Neuron (in vitro differentiated cells): ENCODE results near the gene TTC16.
"Not testable (repeated sequence)": the region's sequence is repeated elsewhere in the genome, so short reads cannot be mapped to it uniquely, and the experiment has no call there.

Experiments
- H2AFZ ChIP-seq: one replicate; pipeline ENCODE4 v1.6.1; 2013; ENCODE audit warnings: low read depth, mild to moderate bottlenecking, inconsistent platforms, low read length, moderate library complexity
- H3K27me3 ChIP-seq: one replicate; pipeline ENCODE4 v1.6.1; 2013; ENCODE audit warnings: low read length; ENCODE audit not compliant: insufficient read depth
- H3K36me3 ChIP-seq: one replicate; pipeline ENCODE4 v1.6.1; 2013; ENCODE audit warnings: low read length; ENCODE audit not compliant: insufficient read depth
- H3K4me1 ChIP-seq: one replicate; pipeline ENCODE4 v1.6.1; 2013; ENCODE audit warnings: low read length; ENCODE audit not compliant: insufficient read depth
- H3K4me3 ChIP-seq: 2 replicates; pipeline ENCODE4 v1.5.1; 2013; ENCODE audit warnings: mild to moderate bottlenecking, low read length, moderate library complexity
- H3K9me3 ChIP-seq: one replicate; pipeline ENCODE4 v1.6.1; 2013; ENCODE audit warnings: low read length

The TTC16 gene

DNA sequence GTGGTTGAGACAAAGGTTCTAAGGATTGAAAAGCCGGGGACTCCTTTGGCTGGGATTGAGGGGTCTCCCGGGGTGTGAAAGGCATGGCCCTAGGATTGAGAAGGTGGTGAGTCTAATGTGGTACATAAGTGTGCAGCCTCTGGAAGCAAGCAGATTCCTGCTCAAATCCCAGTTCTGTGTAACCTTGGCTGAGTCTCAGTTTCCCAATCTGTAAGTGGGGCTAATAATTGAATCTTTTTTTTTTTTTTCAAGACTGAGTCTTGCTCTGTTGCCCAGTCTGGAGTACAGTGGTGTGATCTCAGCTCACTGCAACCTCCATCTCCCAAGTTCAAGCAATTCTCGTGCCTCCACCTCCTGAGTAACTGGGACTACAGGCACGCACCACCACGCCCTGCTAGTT is 56.7 kb downstream of the TTC16 start:
- Histone ChIP-seq H3K4me1 (peaks cover 19% of the 10 kb centered on the region), H3K36me3 (no peaks in the 10 kb centered on the region), H3K9me3 (no peaks in the 10 kb centered on the region), H2AFZ (no peak overlapping the region), H3K4me3 (no peak overlapping the region), H3K27me3 (peaks cover 3% of the 10 kb centered on the region)

DNA sequence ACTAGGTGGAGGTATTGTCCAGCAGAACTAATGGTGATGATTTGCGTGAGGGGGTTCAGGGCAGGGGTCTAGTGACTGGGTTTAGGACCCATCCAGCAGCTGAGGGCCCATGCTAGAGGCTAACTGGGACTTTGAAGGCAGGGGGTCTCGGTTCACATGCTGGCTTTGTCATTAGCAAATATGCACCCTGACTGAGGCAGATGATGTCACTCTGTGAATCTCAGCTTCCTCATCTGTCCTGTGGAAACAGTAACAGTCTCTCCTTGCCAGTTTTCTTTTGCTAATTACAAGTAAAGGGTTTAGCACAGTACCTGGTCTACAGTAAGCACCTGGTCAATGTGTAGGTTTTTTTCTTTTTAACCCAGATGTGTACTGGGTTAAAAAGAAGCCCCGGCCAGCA is 57.4 kb downstream of the TTC16 start:
- H3K4me1 ChIP-seq = peaks cover 12% of the 10 kb centered on the region
- no peak overlapping the region for H3K4me3 ChIP-seq
- no peaks in the 10 kb centered on the region for H3K36me3 ChIP-seq

DNA sequence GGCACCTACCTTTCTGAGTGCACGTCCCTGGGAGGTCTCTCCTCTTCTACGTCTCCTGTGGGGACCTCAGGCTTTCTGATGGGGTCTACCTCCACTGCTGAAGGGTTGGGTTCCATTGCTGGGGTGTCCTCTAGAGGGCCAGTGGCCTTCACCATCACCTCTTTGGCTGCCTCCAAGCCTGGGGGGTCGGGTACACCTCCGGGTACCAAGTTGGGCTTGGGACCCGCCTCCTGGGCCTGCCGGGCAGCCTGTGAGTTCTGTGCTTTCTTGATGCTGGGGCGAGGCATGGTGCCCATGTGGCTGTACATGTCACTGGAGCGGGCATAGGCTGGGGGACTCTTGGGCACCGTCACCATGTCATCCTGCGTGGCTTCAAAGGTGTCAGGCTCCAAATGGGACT is 58.1 kb downstream of the TTC16 start:
- H3K9me3 ChIP-seq = no peaks in the 10 kb centered on the region
- H2AFZ ChIP-seq = no peak overlapping the region
- H3K36me3 ChIP-seq = no peaks in the 10 kb centered on the region
- no peak overlapping the region for H3K4me3 ChIP-seq
- H3K27me3 ChIP-seq = peaks cover 3% of the 10 kb centered on the region
- peaks cover 10% of the 10 kb centered on the region for H3K4me1 ChIP-seq

More for the DNA sequence above, 57.4 kb downstream of the TTC16 start:
- peaks cover 3% of the 10 kb centered on the region for H3K27me3 ChIP-seq
- no peak overlapping the region for H2AFZ ChIP-seq
- H3K9me3 ChIP-seq = no peaks in the 10 kb centered on the region

DNA sequence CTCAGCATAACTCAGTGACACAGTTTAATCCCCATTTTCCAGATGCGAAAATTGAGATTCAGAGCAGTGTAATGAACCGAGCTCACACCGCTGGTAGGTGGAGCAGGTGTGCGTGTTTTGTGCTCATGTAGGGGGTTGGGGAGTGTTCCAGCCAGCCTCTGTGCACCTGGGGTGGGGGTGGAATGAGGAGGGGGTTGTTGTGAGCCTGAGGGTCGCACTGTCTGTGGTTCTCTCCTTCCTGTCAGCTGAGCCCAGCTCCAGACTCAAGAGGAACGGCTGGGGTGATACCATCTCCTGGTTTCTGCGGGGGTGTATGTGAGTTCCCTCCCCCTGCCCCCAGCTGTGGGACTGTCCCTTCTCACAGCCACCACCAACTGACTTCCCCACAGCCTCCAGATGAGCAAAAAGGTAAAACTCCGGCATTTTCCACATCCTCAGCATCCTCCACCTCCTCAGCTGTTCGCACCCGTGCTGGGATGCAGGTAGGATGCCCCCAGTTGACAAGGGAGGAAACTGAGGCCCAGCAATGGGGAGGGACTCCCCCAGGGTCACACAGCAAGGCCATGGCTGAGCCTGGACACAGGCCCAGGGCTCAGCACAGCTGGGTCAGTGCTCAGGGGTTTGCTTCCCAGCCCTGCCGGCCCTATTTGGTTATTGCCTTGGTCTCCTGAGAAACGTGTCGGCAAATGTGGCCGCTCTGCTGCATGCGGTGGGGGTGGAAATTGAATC is 60.5 kb downstream of the TTC16 start:
- Histone ChIP-seq H2AFZ (no peak overlapping the region), H3K27me3 (no peaks in the 10 kb centered on the region), H3K9me3 (no peaks in the 10 kb centered on the region), H3K4me1 (no peaks in the 10 kb centered on the region), H3K4me3 (no peak overlapping the region), H3K36me3 (no peaks in the 10 kb centered on the region)

DNA sequence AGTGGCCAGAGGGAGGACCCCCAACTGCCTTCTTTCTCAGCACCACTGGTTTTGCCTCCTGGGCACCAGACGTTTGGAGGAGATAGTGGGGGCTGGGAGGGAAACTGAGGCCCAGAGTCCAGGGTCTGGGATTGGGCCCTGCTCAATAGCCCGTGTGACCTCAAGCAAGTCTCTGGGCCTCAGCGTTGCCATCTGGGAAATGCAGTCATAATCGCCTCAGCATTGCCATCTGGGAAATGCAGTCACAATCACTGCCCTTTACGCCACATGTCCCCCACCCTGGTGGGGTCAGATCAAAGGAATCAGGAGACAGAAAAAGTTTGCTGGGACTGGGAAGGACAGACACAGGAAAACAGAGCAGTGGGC is 61.0 kb downstream of the TTC16 start:
- Histone ChIP-seq H3K4me3 (no peak overlapping the region), H3K27me3 (no peaks in the 10 kb centered on the region), H3K36me3 (no peaks in the 10 kb centered on the region), H3K4me1 (no peaks in the 10 kb centered on the region), H2AFZ (no peak overlapping the region), H3K9me3 (no peaks in the 10 kb centered on the region)

DNA sequence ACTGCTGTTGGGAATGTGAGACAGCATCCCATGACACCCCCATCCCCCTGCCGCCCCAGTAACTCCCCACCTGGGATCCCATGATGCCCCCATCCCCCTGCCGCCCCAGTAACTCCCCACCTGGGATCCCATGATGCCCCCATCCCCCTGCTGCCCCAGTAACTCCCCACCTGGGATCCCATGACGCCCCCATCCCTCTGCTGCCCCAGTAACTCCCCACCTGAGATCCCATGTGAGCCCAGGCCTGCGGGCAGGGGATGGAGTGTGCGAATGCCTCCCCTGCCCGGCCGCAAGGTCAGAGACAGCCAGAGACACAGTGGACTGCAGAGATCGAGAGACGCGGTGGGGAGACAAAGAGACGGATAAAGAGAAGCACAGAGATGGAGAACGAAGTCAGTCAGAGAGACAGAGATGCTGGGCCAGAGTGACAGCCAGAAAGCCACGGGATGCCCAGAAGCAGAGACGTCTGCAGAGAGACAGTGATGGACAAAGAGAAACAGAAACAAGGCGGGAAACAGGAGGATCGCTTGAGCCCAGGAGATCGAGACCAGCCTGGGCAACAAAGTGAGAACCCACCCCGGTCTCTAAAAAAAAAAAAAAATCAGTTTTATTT is 61.6 kb downstream of the TTC16 start:
- H3K4me1 ChIP-seq = no peaks in the 10 kb centered on the region
- H2AFZ ChIP-seq = no peak overlapping the region
- no peaks in the 10 kb centered on the region for H3K27me3 ChIP-seq
- no peaks in the 10 kb centered on the region for H3K9me3 ChIP-seq
- H3K4me3 ChIP-seq = no peak overlapping the region
- H3K36me3 ChIP-seq = no peaks in the 10 kb centered on the region

DNA sequence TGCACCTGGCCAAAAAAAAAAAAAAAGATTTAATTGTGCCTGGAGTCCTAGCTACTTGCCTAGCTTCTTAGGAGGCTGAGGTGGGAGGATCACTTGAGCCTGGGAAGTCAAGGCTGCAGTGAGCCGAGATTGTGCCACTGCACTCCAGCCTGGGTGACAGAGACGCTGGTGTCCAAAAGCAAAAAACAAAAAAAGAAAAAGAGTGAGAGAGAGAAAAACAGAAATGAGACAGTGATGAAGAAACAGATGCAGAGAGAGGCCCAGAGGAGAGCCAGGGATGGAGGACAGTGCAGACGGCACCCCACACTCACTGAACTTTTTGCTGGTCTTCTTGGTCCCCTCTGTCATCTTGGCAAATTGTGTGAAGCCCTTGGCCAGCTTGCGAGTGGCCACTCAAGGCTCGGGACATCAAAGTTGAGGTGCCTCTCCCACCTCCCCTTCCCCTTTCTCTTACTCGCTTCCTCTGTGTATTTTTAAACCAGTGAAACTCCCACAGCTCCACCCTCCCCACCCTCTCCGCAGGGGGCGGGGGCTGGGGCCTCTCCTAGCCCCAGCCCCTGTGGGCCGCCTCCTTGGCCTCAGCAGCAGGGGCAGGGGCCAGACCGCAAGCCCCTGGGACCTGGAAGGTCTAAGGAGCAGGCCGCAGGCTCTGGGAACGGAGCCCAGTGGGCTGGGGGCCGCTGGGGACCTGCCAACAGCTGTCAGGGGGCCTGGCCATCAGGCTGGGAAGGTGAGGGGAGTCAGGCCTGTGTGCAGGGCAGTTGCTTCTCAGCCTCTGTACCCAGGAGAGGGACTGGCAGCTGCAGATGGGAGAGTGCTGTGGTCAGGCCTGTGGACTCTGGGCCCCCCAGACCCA is 62.6 kb downstream of the TTC16 start, which contains the start of gene SH2D3C:
Gene SH2D3C, minus strand, starts transcription at position 387 of the 856 bp plus-strand sequence. Its CDS starts 39 bp downstream, at position 348.
- H3K27me3 ChIP-seq = no peaks in the 10 kb centered on the region
- no peak within 1 kb of the TSS for H3K4me3 ChIP-seq

DNA sequence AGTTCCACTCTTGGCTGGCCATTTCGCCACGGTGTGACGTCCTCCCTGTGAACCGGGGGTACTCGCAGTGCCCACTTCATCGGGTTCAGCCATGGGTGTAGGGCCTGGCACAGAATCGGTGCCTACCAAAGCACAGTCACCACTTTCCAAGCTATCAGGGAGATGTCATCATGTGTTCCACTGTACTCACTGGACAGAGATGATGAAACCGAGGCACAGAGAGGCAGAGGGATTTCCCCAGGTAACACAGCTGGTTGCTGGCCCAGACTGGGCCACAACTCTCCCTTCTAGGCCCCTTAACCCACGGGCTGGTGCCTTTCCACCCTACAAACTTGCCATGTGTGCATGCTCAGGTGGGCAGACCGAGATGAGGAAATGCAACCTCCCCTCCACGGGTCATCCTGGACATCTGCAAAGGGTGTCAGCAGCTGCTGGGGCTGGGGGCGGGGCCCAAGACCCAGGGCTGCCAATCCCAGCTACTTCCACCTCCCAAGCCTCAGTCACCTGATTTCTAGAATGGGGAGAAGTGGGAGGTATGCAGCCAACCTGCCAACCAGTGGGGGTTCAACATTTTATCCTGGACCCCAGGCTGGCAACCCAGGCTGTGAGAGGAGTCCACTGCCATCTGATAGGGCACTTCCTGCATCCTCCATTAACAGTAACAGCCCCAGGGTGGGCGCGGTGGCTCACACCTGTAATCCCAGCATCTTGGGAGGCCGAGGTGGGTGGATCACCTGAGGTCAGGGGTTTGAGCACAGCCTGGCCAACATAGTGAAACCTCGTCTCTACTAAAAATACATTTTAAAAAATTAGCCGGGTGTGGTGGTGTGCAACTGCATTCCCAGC is 63.5 kb downstream of the TTC16 start:
- H3K9me3 ChIP-seq = no peaks in the 10 kb centered on the region
- peaks cover 3% of the 10 kb centered on the region for H3K4me1 ChIP-seq
- H2AFZ ChIP-seq = no peak overlapping the region
- H3K4me3 ChIP-seq = no peak overlapping the region
- no peaks in the 10 kb centered on the region for H3K27me3 ChIP-seq
- H3K36me3 ChIP-seq = no peaks in the 10 kb centered on the region

More for the DNA sequence above, 62.6 kb downstream of the TTC16 start, which contains the start of gene SH2D3C:
- Histone ChIP-seq H3K4me1 (peaks cover 3% of the 10 kb centered on the region), H3K9me3 (no peaks in the 10 kb centered on the region), H3K36me3 (no peaks in the 10 kb centered on the region), H2AFZ (no peak within 1 kb of the TSS)

DNA sequence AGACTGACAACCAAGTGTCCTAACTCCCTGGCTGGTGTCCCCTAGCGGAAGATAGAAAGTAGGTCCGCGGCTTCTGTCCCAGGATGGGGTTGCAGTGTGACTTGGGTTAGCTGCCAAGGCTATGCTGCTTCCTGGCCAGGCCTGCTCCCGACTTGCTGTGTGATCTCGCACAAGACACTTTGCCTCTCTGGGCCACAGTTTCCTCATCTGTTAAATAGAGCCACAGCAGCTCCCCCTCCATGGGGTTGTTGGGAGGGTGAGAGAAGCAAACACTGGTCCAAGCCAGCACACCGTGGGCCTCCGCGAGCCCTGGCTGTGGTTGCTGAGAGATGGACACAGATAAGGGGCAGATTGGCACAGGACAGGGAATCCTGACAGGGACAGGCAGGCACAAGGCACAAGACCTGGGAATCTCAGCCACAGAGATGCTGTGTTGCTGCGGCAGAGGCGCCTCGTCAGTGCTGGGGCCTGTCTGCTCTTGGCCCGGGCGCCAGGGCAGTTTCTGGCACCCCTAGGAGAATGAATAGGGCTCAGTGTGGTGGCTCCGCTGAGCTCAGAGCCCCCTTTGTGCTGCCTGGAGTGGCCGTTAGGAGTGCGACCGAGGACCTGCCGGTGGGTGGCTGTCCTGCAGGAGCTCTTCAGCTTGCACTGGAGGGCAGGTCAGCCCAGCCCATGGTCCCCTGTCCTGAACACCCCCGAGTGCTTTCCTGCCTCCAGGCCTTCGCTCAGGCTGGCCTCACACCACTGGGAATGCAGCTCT is 64.4 kb downstream of the TTC16 start:
- Histone ChIP-seq H3K9me3 (no peaks in the 10 kb centered on the region), H3K4me3 (no peak overlapping the region), H3K36me3 (no peaks in the 10 kb centered on the region), H3K4me1 (peaks cover 5% of the 10 kb centered on the region), H2AFZ (no peak overlapping the region), H3K27me3 (no peaks in the 10 kb centered on the region)

DNA sequence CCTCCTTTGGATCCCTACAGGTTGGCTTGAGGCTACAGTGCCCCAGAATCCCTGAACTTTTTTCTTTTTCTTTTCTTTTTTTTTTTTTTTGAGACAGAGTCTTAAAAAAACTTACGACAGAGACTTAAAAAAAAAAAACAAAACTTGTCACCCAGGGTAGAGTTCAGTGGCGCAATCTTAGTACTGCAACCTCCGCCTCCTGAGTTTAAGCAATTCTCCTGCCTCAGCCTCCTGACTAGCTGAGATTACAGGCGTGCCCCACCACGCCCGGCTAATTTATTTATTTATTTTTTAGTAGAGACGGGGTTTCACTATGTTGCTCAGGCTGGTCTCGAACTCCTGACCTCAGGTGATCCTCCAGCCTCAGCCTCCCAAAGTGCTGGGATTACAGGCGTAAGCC is 65.0 kb downstream of the TTC16 start:
- H3K27me3 ChIP-seq, H3K4me3 ChIP-seq, H3K9me3 ChIP-seq, H3K36me3 ChIP-seq, H3K4me1 ChIP-seq, H2AFZ ChIP-seq: not testable (repeated sequence)
